ENCODE results near the gene CD52. TPM values are rescaled to one million over a fixed set of nuclear protein-coding genes. Genes with fewer than 3 reads are reported as not detected.

The CD52 gene
- total RNA-seq, 1 experiment from 2014 or later = 1.6 TPM

DNA sequence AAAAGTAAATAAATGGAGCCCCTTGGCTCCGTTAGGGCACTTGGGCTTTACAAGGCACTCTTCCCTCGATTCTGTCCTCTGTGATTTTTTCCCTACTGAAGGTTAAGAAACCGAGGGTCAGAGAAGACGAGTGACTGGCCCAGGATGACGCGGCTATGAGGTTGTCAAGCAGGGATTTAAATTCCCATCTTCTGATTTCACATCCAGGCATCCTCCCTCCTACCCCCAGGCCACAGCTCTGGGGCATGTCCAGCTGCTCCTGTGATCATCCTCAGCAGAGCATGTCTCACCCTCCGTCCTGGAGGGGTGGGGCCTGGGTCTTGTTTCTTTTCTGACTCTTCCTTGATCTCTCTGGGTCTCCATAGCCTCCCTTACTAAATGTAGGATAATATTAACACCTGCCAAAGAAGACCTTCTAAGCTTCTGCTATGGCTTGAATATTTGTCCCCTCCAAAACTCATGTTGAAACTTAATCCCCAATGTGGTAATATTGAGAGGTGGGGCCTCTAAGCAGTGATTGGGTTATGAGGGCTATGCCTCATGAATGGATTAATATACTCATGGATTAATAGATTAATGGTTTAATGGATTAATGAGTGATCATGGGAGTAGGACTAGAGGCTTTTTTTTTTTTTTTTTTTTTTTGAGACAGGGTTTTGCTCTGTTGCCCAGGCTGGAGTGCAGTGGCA is 31.6 kb downstream of the CD52 start:
- BruUV-seq (replicated peaks) = no TSS peak
- in situ Hi-C loops (cut with HindIII; ENCODE audit: low pct_unique_long_range_greater_than_20kb, low sequenced_read_pairs) (no loop called here), intact Hi-C loops (cut with micrococcal nuclease; ENCODE audit: unreplicated experiment) (no loop called here)
- H3K36me3 ChIP-seq (ENCODE audit: control insufficient read depth, insufficient read depth, low read length) = no peaks in the 10 kb centered on the region
- peaks cover 15% of the 10 kb centered on the region for H3K4me1 ChIP-seq (ENCODE audit: control insufficient read depth, insufficient read depth, low read length)
- H3K4me3 ChIP-seq (ENCODE audit: low read depth in 2 of 2, low read length in 2 of 2) = no peak overlapping the region
- H3K9me3 ChIP-seq (ENCODE audit: control insufficient read depth, insufficient read depth, low read depth, low read length) = no peaks in the 10 kb centered on the region
- no peaks in the 10 kb centered on the region for H3K27me3 ChIP-seq (ENCODE audit: control insufficient read depth, insufficient read depth, low read length)
- H3K27ac ChIP-seq (ENCODE audit: low read length) = no peak overlapping the region
- CTCF ChIA-PET = no interaction called here
- DNase-seq (ENCODE audit: low read depth, low spot score) (no peak), ATAC-seq (no peak)
- TF ChIP-seq SIN3A (IDR thresholded peaks at IDR 0.05; ENCODE audit: borderline replicate concordance, insufficient read depth, low read depth, low read length) (no peak), REST (IDR thresholded peaks at IDR 0.05; ENCODE audit: insufficient read depth in 1 of 2, low read depth in 2 of 2, low read length in 1 of 2) (no peak), TCF7L2 (IDR thresholded peaks at IDR 0.05; ENCODE audit: low read depth, low read length) (no peak), POLR2AphosphoS5 (IDR thresholded peaks at IDR 0.05; ENCODE audit: low read depth, low read length) (no peak), CTCF (IDR thresholded peaks at IDR 0.05) (no peak)
- POLR2A ChIA-PET = no interaction called here

- DNase-seq (ENCODE audit: low read depth, low spot score) (no peak), ATAC-seq (no peak)
- in situ Hi-C loops (cut with HindIII; ENCODE audit: low pct_unique_long_range_greater_than_20kb, low sequenced_read_pairs) (no loop called here), intact Hi-C loops (cut with micrococcal nuclease; ENCODE audit: unreplicated experiment) (no loop called here)
- CTCF ChIA-PET = no interaction called here
- no peak overlapping the region for H3K4me3 ChIP-seq (ENCODE audit: low read depth in 2 of 2, low read length in 2 of 2)
- POLR2A ChIA-PET = no interaction called here
- no peak overlapping the region for H3K27ac ChIP-seq (ENCODE audit: low read length)
- BruUV-seq (replicated peaks) = no TSS peak
- no peaks in the 10 kb centered on the region for H3K9me3 ChIP-seq (ENCODE audit: control insufficient read depth, insufficient read depth, low read depth, low read length)
- H3K36me3 ChIP-seq (ENCODE audit: control insufficient read depth, insufficient read depth, low read length) = no peaks in the 10 kb centered on the region
- no peaks in the 10 kb centered on the region for H3K27me3 ChIP-seq (ENCODE audit: control insufficient read depth, insufficient read depth, low read length)
- peaks cover 15% of the 10 kb centered on the region for H3K4me1 ChIP-seq (ENCODE audit: control insufficient read depth, insufficient read depth, low read length)
- TF ChIP-seq TCF7L2 (IDR thresholded peaks at IDR 0.05; ENCODE audit: low read depth, low read length) (no peak), REST (IDR thresholded peaks at IDR 0.05; ENCODE audit: insufficient read depth in 1 of 2, low read depth in 2 of 2, low read length in 1 of 2) (no peak), SIN3A (IDR thresholded peaks at IDR 0.05; ENCODE audit: borderline replicate concordance, insufficient read depth, low read depth, low read length) (no peak), CTCF (IDR thresholded peaks at IDR 0.05) (no peak), POLR2AphosphoS5 (IDR thresholded peaks at IDR 0.05; ENCODE audit: low read depth, low read length) (no peak)
Measured at GRCh38 chr1:26349877-26350244, 32.1 kb downstream of the CD52 start.

Data from Panc1 (cell line).